Measurements from ENCODE around the gene PDIA6. TPM values are rescaled to one million over a fixed set of nuclear protein-coding genes. Genes with fewer than 3 reads are reported as not detected.
A peak's percentile ranks its signal among the peaks of the same experiment; 100 is the strongest.

The PDIA6 gene
- total RNA-seq, 1 donor from 2014 or later = 167 TPM

DNA sequence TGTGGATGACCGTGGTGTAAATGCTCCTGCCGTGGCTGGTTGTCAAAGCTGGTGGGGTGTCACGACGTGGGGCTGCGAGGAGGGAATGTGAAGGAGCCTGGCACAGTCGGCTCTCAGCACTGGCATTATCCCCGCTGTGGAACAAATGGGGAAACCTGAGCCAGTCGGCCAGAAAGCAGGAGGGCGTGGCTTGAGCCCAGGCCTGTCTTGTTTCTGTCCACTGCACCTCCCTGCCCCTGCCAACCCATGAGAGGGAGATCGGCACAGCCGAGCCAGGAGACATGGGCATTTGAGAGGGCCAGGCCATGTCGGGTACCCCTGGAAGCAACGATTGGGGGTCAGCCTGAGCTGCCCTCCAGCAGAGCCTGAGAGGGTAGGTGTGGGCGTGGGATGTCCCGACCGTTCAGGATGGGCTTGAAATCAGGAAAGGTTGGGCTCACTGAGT is 44.5 kb downstream of the PDIA6 start:
- no peaks in the 10 kb centered on the region for H3K36me3 ChIP-seq
- no peaks in the 10 kb centered on the region for H3K4me1 ChIP-seq
- DNase-seq (no peak), ATAC-seq (no peak)
- no peaks in the 10 kb centered on the region for H3K27me3 ChIP-seq (ENCODE audit: low read depth)
- H3K9me3 ChIP-seq = no peaks in the 10 kb centered on the region
- intact Hi-C loops (cut with DNase I) = no loop called here
- no peak overlapping the region for H3K4me3 ChIP-seq
- TF ChIP-seq, protein P1, sequence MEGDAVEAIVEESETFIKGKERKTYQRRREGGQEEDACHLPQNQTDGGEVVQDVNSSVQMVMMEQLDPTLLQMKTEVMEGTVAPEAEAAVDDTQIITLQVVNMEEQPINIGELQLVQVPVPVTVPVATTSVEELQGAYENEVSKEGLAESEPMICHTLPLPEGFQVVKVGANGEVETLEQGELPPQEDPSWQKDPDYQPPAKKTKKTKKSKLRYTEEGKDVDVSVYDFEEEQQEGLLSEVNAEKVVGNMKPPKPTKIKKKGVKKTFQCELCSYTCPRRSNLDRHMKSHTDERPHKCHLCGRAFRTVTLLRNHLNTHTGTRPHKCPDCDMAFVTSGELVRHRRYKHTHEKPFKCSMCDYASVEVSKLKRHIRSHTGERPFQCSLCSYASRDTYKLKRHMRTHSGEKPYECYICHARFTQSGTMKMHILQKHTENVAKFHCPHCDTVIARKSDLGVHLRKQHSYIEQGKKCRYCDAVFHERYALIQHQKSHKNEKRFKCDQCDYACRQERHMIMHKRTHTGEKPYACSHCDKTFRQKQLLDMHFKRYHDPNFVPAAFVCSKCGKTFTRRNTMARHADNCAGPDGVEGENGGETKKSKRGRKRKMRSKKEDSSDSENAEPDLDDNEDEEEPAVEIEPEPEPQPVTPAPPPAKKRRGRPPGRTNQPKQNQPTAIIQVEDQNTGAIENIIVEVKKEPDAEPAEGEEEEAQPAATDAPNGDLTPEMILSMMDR (IDR thresholded peaks at IDR 0.05) = no peak
- H3K27ac ChIP-seq = no peak overlapping the region

DNA sequence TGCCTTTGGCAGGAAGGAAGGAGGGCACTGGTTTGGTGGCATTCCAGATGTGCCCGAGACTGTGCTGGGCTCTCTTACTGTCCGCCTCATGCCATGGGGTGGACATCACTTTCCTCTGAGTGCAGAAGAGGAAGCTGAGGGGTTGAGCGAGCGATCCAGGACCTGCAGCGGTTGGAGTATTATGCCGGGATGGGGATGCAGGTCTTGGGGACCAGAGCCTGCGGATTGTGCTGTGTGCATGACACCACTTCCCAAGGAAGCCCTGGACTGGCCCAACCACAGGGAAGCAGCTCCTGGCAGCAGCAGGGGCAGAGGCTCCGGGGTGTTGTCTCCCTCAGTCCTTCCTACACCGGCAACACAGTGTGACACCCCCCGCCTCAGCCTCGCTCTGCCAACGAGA is 46.7 kb downstream of the PDIA6 start:
- DNase-seq (no peak), ATAC-seq (no peak)
- Histone ChIP-seq H3K36me3 (no peaks in the 10 kb centered on the region), H3K27ac (no peak overlapping the region), H3K27me3 (ENCODE audit: low read depth) (no peaks in the 10 kb centered on the region), H3K4me1 (no peaks in the 10 kb centered on the region), H3K4me3 (no peak overlapping the region), H3K9me3 (no peaks in the 10 kb centered on the region)
- intact Hi-C loops (cut with DNase I) = no loop called here
- TF ChIP-seq, protein P1 (IDR thresholded peaks at IDR 0.05) = no peak

DNA sequence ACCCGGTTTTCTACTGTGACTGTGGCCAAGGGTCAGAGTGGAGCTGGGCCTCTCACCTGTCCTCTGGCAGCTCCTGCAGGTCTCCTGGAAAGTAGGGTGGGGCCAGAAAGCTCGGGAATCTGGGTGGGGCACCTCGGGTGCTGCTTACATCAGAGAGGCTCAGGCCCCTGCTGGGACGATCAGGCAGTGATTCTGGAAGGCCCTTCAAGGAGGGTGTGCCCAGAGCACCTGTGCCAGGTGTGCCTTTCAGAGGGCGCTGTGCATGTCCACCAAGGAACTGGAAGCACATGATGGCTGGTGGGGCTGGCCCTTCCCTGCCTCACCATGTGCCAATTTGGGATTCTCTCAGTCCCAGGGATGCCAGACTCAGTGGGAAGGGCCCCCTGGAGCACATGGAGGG is 47.1 kb downstream of the PDIA6 start:
- H3K4me1 ChIP-seq = no peaks in the 10 kb centered on the region
- intact Hi-C loops (cut with DNase I) = no loop called here
- DNase-seq (no peak), ATAC-seq (peak; percentile 54 to 67)
- H3K4me3 ChIP-seq = no peak overlapping the region
- no peaks in the 10 kb centered on the region for H3K36me3 ChIP-seq
- no peaks in the 10 kb centered on the region for H3K27me3 ChIP-seq (ENCODE audit: low read depth)
- H3K27ac ChIP-seq = no peak overlapping the region
- TF ChIP-seq, protein P1 (IDR thresholded peaks at IDR 0.05) = no peak
- no peaks in the 10 kb centered on the region for H3K9me3 ChIP-seq

DNA sequence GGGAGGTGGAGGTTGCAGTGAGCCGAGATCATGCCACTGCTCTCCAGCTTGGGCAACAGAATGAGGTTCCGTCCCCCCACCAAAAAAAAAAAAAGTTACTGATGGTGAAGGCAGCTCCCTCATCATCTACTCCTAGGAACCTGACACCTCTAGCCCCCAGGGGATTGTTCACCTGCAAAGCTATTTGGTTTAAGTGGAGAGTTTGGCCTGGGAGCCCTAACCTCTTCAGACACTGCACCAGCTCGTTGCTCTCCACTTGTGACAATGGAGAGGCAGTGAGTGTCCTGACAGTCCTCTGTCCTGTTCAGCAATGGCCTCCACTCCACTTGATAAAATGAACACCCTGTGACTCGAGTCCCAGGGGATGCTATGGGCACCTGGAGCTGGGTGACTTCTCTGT is 47.7 kb downstream of the PDIA6 start:
- no peak for ATAC-seq
- H3K9me3 ChIP-seq = no peaks in the 10 kb centered on the region
- H3K36me3 ChIP-seq = no peaks in the 10 kb centered on the region
- no peak for DNase-seq
- no peaks in the 10 kb centered on the region for H3K27me3 ChIP-seq (ENCODE audit: low read depth)
- TF ChIP-seq, protein P1 (IDR thresholded peaks at IDR 0.05) = no peak
- no peak overlapping the region for H3K27ac ChIP-seq
- H3K4me1 ChIP-seq = no peaks in the 10 kb centered on the region
- intact Hi-C loops (cut with DNase I) = no loop called here
- H3K4me3 ChIP-seq = no peak overlapping the region

DNA sequence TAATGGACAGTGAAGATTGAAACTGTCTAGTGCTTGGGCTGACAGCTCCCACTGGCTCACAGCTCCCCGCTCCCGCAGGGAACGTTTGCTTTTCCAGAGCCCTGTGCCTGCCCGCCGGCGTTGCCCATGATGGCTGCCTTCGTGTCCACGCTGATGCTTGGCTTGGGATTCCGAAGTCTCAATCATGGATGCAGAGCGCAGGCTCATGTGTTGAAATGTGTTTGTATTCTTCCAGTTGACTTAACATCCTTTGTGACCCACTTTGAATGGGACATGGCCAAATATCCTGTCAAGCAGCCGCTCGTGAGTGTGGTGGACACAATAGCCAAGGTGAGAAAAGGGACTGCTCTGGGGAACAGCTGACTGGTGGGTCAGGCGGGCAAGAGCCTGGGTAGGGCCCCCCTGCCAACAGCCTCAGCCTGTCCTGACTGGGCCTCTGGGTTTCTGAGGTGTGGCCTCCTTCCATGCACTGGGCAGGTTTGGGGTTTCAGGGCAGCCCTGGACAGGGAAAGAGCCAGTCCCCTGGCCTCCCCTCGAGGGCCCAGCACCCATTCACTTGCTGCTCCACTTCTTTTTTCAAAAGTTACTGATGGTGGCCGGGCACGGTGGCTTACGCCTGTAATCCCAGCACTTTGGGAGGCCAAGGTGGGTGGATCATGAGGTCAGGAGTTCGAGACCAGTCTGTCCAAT is 48.3 kb downstream of the PDIA6 start:
- TF ChIP-seq, protein P1 (IDR thresholded peaks at IDR 0.05) = no peak
- intact Hi-C loops (cut with DNase I) = no loop called here
- DNase-seq = no peak

More for the DNA sequence above, 48.3 kb downstream of the PDIA6 start:
- ATAC-seq = no peak
- no peaks in the 10 kb centered on the region for H3K4me1 ChIP-seq
- no peaks in the 10 kb centered on the region for H3K9me3 ChIP-seq
- no peak overlapping the region for H3K4me3 ChIP-seq
- H3K27me3 ChIP-seq (ENCODE audit: low read depth) = no peaks in the 10 kb centered on the region
- H3K36me3 ChIP-seq = no peaks in the 10 kb centered on the region
- H3K27ac ChIP-seq = no peak overlapping the region

Measured in lower lobe of right lung (tissue), 2 donors.